NT2/D1 (cell line): ENCODE results near the gene NIPBL.

Source experiments
- SUZ12 ChIP-seq: IDR thresholded peaks from 2 replicates; pipeline ENCODE4 v1.6.1; 2011; ENCODE audit not compliant: insufficient read length, insufficient read depth; ENCODE audit errors: extremely low read depth
- YY1 ChIP-seq: IDR thresholded peaks from 2 replicates; pipeline ENCODE4 v1.6.1; 2011; ENCODE audit not compliant: insufficient read length, insufficient read depth
- ZNF274 ChIP-seq: IDR thresholded peaks from 2 replicates; pipeline ENCODE4 v1.6.1; 2011; ENCODE audit warnings: mild to moderate bottlenecking, low read depth, low read length

DNA sequence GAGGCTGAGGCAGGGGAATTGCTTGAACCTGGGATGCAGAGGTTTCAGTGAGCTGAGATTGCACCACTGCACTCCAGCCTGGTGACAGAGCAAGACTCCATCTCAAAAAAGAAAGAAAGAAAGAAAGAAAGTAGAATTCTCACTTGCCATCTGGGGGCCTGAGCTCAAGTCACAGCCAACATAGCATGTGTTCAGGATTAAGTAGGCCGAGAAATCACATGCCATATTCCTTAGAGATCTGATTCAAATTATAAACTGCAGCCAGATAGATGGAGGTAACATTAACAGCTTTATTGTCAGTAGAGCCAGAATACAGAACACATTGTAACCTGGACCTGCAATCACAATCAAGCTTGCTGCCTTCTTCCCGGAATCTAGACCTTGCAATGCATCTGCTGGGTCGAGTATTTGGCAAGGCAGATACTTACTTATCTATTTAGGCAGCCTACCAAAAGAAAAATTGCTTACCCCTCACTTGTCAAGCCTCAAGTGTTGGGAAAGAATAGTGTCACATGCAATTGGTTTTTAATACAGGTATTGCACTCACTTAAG is 198.9 kb downstream of the NIPBL start:
- no peak for TF ChIP-seq SUZ12
- no peak for TF ChIP-seq YY1
- no peak for TF ChIP-seq ZNF274
